ENCODE measurements around the gene ITGB6.

- TF ChIP-seq POLR2A (IDR thresholded peaks at IDR 0.05; ENCODE audit: low read length) (no peak), GATA1 (IDR thresholded peaks at IDR 0.05; ENCODE audit: low read depth, low read length) (no peak)
These were observed 24.4 kb upstream of the ITGB6 start for GRCh38 chr2:160224507-160224906.

Data from erythroblast (primary cell).